PFSK-1 (cell line): ENCODE data around the gene DOK5.

Source experiments
- FOXP2 ChIP-seq: optimal IDR thresholded peaks from 2 replicates; pipeline ENCODE3; 2011; ENCODE audit warnings: borderline replicate concordance, control low read depth, inconsistent platforms; ENCODE audit not compliant: insufficient read depth; ENCODE audit errors: extremely low read length, extremely low read depth
- POLR2AphosphoS5 ChIP-seq: IDR thresholded peaks from 2 replicates; pipeline ENCODE4 v1.6.1; 2012; ENCODE audit warnings: low read depth, mild to moderate bottlenecking, control low read depth, low read length, moderate library complexity
- SIN3A ChIP-seq: IDR thresholded peaks from 2 replicates; pipeline ENCODE4 v1.6.1; 2012; ENCODE audit warnings: mild to moderate bottlenecking, low read length, moderate library complexity, borderline replicate concordance; ENCODE audit not compliant: insufficient read depth
- TAF1 ChIP-seq: IDR thresholded peaks from 2 replicates; pipeline ENCODE4 v1.6.1; 2012; ENCODE audit warnings: low read length, control low read depth, borderline replicate concordance; ENCODE audit not compliant: insufficient read depth
- TF ChIP-seq, protein P1 (sequence below), 2 experiments: IDR thresholded peaks; 2 replicates each; pipeline versions ENCODE4 v1.6.1 to v1.8.0; 2011 to 2012; ENCODE audit warnings: low read depth in 2 of 2, low read length in 2 of 2, control low read depth in 1 of 2, inconsistent platforms in 1 of 2, mild to moderate bottlenecking in 1 of 2, moderate library complexity in 1 of 2; ENCODE audit not compliant: insufficient read depth in 1 of 2

DOK5 gene

DNA sequence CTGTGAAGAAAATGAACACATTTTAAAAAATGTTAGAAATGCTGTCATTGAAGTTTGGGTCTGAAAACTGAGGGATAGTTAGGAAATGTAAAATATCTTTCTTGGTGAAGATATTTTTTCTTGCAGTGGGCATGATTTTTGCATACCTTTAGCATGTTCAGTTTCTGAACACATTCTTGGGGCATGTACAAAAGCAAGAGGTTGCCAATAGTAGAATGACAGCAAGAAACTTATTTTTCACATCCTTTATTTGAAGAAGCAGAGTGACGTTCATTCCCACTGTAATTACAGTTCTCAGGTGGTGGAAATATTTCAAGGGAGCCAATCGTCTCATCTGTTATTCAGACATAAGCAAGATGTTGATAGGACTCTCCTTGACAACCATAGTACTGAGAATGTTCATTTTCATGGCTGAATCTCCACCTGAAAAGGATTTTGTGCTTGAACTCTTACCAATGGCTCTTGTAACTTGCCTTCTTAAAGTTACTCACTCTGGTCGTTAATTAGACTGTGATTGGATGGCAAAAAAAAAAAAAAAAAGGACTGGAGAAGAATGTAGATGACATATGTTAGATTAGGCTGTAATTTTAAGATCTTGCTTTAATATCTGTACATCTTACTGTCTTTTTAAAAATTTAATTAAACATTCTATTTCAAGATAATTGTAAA is 74.4 kb downstream of the DOK5 start:
- TF ChIP-seq, protein P1, sequence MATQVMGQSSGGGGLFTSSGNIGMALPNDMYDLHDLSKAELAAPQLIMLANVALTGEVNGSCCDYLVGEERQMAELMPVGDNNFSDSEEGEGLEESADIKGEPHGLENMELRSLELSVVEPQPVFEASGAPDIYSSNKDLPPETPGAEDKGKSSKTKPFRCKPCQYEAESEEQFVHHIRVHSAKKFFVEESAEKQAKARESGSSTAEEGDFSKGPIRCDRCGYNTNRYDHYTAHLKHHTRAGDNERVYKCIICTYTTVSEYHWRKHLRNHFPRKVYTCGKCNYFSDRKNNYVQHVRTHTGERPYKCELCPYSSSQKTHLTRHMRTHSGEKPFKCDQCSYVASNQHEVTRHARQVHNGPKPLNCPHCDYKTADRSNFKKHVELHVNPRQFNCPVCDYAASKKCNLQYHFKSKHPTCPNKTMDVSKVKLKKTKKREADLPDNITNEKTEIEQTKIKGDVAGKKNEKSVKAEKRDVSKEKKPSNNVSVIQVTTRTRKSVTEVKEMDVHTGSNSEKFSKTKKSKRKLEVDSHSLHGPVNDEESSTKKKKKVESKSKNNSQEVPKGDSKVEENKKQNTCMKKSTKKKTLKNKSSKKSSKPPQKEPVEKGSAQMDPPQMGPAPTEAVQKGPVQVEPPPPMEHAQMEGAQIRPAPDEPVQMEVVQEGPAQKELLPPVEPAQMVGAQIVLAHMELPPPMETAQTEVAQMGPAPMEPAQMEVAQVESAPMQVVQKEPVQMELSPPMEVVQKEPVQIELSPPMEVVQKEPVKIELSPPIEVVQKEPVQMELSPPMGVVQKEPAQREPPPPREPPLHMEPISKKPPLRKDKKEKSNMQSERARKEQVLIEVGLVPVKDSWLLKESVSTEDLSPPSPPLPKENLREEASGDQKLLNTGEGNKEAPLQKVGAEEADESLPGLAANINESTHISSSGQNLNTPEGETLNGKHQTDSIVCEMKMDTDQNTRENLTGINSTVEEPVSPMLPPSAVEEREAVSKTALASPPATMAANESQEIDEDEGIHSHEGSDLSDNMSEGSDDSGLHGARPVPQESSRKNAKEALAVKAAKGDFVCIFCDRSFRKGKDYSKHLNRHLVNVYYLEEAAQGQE (IDR thresholded peaks at IDR 0.05; ENCODE audit: insufficient read depth in 1 of 2, low read depth in 2 of 2, low read length in 2 of 2): no peak
- TF ChIP-seq SIN3A (no peak), POLR2AphosphoS5 (no peak), TAF1 (no peak), FOXP2 (no peak)

DNA sequence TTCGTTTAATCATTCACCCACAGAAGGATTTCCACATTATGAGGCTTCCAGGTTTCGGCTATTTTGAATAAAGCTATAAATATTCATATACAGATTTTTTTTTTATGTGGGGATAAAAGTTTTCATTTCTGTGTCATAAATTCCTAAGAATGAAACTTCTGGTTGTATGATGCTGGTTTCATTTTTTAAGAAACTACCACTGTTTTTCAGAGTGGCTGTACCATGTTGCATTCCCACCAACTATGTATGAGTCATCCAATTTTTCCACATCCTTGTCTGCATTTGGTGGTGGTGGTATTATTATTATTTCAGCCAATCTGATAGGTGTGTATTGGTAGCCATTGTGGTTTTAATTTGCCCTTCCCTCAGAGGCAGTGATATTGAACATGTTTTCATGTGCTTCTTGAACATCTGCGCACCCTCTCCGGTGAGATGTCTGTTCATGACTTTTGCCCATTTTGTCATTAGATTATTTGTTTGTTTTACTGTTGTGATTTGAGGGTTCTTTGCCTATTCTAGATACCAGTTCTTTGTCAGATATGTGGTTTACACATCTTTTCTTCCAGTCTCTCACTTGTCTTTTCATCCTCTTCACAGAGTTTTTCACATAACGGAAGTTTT is 75.5 kb downstream of the DOK5 start:
- TF ChIP-seq FOXP2 (no peak), POLR2AphosphoS5 (no peak), SIN3A (no peak), TAF1 (no peak)
- TF ChIP-seq, protein P1 (IDR thresholded peaks at IDR 0.05; ENCODE audit: insufficient read depth in 1 of 2, low read depth in 2 of 2, low read length in 2 of 2): no peak

DNA sequence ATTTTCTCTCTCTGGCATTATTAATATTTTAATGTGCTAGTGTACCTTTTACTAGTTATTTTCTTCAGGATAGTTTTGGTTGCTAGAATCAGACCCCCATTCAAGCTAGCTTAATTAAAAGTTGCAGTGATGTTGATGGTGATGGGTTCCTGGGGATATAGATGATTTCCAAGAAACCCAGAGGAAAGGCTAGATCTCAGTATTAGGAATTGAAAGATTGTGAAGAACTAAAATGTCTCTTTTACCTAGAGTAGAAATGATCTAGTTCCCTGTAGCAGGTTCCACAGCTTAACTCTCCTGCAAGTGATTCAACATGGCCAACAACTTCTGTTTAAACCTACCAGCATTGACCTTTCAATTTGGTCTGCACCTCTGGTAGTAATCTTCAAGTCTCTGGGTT is 78.6 kb downstream of the DOK5 start:
- no peak for TF ChIP-seq SIN3A
- no peak for TF ChIP-seq POLR2AphosphoS5
- TF ChIP-seq TAF1: no peak
- TF ChIP-seq, protein P1 (IDR thresholded peaks at IDR 0.05; ENCODE audit: insufficient read depth in 1 of 2, low read depth in 2 of 2, low read length in 2 of 2): no peak
- TF ChIP-seq FOXP2: no peak

DNA sequence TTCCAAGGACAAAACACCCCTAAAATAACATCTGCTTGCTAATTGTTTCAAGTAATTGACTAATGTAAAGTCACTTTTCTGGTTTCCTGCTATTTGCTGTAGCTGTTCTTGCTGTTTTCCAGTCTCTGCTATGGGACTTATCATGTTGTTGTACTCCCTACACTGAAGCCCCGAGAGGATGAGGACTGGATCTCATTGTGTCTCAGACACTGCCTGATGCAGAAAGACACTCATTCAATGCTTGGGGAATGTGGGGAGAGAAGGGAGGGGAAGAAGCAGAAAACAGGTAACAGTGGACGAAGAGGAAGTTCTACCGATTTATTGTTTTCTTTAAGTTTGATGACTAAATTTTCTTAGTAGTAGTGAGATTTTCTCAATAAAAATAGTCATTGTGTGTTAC is 79.8 kb downstream of the DOK5 start:
- TF ChIP-seq FOXP2: no peak
- no peak for TF ChIP-seq TAF1
- TF ChIP-seq, protein P1 (IDR thresholded peaks at IDR 0.05; ENCODE audit: insufficient read depth in 1 of 2, low read depth in 2 of 2, low read length in 2 of 2): no peak
- TF ChIP-seq POLR2AphosphoS5: no peak
- no peak for TF ChIP-seq SIN3A

DNA sequence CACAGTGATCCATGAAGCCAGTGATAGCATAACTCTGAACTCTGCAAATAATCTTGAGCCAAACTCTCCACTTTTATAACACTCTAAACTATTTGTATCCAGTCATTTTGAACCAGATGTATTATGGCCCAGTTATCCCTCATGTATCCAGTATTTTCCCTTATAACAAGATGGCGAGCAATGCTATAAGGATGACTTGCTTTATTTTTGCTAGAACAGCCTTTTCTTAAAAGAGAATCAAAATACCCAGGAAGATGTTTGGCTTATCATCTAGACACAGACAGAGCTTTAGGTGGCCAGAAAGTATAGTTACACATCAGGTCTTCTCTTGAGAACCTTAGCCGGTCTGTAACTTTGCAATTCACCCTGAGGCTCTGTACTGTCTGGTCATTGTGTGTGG is 81.0 kb downstream of the DOK5 start:
- TF ChIP-seq SIN3A (no peak), FOXP2 (no peak), POLR2AphosphoS5 (no peak)
